AG09309 (cell line): ENCODE results near the gene CDR2L.
"Not testable (repeated sequence)": the region's sequence is repeated elsewhere in the genome, so short reads cannot be mapped to it uniquely, and the experiment has no call there.

Experiments
- DNase-seq: peaks from one replicate; pipeline ENCODE4 v3.0.0-alpha.2; 2010; ENCODE audit warnings: low read depth
- H3K4me3 ChIP-seq: 2 replicates; pipeline ENCODE4 v1.5.1; 2011; ENCODE audit warnings: mild to moderate bottlenecking, low read depth, low read length, moderate library complexity; ENCODE audit not compliant: control insufficient read depth
- TF ChIP-seq, protein P1 (sequence below): IDR thresholded peaks from 2 replicates; pipeline ENCODE4 v1.5.1; 2011; ENCODE audit warnings: mild to moderate bottlenecking, low read depth, low read length, inconsistent platforms; ENCODE audit not compliant: insufficient read depth, control insufficient read depth; ENCODE audit errors: missing control alignments

CDR2L gene

DNA sequence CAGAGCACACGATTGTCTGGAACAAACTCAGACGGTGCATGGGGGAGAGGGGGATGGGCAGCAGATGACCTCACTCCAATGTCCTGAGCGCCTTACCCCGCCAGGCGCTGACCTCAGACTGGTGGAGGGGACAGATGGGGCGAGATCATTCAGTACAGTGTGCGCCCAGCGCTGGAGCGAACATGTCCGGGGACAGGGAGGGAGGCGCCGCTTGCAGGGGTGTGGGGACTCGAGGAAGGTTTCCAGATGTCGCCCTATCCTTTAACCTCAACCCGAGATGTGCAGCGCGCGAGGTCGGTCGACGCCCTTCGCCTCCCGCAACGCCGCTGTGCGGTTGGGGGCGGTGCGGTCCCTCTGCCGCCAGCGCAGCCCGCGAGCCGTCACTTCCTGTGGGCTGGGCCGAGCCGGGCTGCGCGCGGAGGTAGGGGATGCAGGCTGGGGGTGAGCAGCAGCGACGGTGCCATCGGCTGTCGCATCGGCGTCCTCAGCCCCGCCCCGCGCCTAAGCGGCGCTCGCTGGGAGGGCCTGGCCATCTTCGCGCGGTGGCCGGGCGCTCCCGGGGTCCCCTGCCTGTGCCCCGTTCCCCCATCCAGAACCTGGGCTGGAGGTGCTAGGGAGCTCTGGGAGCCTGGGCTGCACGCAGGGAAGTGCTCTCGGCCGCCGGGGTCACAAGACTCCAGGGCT lies 5.3 kb upstream of the CDR2L start:
- no peak for DNase-seq
- TF ChIP-seq, protein P1, sequence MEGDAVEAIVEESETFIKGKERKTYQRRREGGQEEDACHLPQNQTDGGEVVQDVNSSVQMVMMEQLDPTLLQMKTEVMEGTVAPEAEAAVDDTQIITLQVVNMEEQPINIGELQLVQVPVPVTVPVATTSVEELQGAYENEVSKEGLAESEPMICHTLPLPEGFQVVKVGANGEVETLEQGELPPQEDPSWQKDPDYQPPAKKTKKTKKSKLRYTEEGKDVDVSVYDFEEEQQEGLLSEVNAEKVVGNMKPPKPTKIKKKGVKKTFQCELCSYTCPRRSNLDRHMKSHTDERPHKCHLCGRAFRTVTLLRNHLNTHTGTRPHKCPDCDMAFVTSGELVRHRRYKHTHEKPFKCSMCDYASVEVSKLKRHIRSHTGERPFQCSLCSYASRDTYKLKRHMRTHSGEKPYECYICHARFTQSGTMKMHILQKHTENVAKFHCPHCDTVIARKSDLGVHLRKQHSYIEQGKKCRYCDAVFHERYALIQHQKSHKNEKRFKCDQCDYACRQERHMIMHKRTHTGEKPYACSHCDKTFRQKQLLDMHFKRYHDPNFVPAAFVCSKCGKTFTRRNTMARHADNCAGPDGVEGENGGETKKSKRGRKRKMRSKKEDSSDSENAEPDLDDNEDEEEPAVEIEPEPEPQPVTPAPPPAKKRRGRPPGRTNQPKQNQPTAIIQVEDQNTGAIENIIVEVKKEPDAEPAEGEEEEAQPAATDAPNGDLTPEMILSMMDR: no peak
- H3K4me3 ChIP-seq: peak overlapping the region; percentile 78

DNA sequence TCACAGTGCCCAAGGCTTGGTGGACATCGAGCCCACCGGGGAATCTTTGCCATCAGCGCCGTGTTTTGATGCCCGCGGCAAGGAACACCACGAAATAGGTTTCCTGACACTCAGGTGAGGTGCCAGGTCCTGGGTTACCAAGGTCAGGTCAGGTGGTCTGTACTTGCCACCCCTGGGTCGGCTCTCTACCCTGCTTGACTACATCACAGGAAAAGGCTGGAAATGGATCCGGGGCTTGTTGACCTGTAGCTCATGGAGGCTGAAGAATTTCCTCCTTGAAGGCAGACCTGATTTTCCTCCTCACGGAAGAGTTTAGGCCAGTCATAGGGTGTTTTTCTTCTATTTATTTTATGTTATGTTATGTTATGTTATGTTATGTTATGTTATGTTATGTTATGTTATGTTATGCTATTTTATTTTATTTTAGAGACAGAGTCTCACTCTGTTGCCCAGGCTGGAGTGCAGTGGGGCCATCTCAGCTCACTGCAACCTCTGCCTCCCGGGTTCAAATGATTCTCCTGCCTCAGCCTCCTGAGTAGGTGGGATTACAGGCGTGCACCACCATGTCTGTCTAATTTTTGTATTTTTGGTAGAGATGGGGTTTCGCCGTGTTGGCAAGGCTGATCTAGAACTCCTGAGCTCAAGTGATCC lies 4.6 kb upstream of the CDR2L start:
- peak overlapping the region; percentile 78 for H3K4me3 ChIP-seq
- not testable (repeated sequence) for DNase-seq

DNA sequence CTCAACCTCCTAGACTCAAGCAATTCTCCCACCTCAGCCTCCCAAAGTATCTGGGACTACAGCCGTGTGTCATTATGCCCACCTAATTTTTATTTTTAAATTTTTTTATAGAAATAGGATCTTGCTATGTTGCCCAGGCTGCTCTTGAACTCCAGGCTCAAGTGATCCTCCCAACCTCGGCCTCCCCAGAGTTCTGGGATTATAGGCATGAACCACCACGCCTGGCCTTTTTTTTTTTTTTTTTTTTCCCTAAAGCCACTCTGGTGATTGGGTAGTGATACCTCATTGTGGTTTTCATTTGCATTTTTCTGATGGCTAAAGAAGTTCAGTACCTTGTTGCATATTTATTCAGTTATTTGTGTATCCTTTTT lies 1.2 kb upstream of the CDR2L start:
- TF ChIP-seq, protein P1: no peak
- H3K4me3 ChIP-seq: no peak overlapping the region
- DNase-seq: no peak

DNA sequence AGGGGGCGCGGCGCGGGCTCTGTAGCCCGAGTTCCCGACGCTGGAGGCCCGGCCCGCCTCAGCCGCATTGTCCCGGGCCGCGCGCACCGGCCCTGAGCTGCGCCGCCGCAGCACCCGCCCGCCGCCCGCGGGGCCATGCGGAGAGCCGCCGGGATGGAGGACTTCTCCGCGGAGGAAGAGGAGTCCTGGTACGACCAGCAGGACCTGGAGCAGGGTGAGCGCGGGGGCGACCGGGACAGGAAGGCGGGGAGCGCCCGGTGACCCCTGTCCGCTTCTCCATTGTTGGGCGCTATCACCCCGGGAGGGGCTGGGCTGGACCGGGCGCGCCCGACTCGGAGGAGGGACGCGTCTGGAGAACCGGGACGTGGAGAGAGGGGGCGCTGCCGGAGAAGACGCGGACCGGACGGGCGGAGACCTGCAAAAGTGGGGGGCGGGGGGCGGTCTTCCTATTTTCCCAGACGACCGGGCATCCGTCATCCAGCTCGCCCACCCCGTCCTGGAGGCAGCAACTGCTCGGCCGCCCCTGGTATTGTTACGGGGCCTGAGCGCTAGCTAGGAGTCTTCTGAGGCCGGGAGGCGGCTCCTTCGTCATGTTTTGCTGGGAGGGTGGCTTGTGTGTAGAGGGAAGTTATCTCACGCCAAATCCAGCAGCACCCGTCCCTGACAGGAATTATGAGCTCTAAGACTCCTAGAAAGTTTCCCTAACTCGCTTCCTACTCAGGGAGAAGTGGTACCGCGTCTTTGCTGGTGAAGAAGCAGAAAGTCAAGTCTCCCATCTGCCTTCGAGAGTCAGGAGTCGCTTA lies 678 bp downstream of the CDR2L start:
- no peak for DNase-seq
- peak overlapping the region; percentile 85 for H3K4me3 ChIP-seq
- TF ChIP-seq, protein P1: peak; percentile 46

DNA sequence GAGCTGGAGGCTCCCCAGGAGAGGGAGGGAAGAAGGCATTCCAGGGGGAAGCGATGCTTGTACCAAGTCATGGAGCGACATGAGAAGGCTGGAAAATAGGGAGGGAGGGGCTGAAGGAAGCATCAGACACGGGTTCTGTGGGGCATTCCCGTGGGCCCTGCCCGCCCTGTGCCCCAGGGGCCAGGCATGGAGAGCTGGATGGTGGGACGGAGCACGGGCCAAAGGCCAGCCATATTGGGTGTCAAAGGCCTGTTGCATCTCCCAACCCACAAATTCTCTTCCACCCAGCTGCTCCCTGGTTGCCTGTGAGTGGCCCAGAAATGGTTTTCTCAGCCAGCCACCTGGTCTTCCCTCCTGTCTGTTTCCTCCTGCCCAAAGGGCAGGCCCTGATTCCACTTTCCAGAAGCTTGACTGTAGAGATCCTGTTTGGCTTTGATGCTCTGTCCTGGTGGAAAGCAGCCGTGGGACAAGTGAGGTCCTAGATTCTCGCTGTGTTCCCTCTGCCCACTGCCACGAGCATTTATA lies 3.2 kb downstream of the CDR2L start:
- TF ChIP-seq, protein P1: no peak
- no peak for DNase-seq
- H3K4me3 ChIP-seq: no peak overlapping the region

DNA sequence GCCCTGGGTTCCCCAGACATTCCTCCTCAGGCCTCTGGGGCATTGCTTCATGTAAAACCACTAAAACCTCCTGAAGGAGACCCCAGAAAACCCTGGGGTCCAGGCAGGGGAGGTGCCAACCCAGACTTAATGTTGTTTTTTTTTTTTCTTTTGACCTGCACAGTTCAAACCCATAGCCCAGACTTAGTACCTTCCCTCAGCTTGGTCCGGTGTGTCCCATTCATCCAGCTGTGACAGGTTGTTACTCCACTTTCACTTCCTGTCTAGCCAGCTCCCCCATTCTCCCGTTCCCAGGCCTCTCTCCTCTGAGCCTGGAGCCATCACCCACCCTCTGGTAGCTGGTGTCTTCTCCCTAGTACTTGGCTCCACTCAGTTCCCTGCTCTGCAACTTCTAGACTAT lies 4.8 kb downstream of the CDR2L start:
- DNase-seq: no peak
- TF ChIP-seq, protein P1: no peak
- no peak overlapping the region for H3K4me3 ChIP-seq

DNA sequence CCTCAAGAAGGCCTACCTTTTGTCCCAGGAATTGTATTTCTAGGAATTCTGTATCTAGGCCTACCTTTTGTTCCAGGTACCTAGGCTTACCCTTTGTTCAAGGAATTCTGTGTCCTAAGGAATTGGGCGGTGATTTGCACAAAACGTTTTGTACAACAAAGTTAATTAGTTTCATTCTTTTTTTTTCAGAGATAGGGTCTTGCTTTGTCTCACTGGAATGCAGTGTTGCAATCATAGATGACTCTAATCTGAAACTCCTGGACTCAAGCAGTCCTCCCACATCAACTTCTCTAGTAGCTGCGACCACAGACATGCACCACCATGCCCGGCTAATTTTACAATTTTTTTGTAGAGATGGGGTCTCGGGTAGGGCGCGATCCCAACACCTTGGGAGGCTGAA lies 7.0 kb downstream of the CDR2L start:
- DNase-seq: no peak
- TF ChIP-seq, protein P1: no peak
- no peak overlapping the region for H3K4me3 ChIP-seq
